ENCODE measurements around the gene NEK11.

GRCh38 chr3:131329774-131330173 lies 303.1 kb downstream of the NEK11 start:
- TF ChIP-seq GATA2 (IDR thresholded peaks at IDR 0.05; ENCODE audit: low read depth, low read length) = no peak
- TF ChIP-seq GATA3 (IDR thresholded peaks at IDR 0.05; ENCODE audit: low read depth, low read length) = no peak
